ENCODE measurements around the gene TEX13D. TPM values are rescaled to one million over a fixed set of nuclear protein-coding genes. Genes with fewer than 3 reads are reported as not detected.
"Not testable (repeated sequence)": the region's sequence is repeated elsewhere in the genome, so short reads cannot be mapped to it uniquely, and the experiment has no call there.

Gene TEX13D
- total and polyA plus RNA-seq, 2 experiments from 2014 or later, result not detected

- Histone ChIP-seq H3K4me3 (no peak overlapping the region), H3K9me2 (ENCODE audit: insufficient read depth) (no peaks in the 10 kb centered on the region), H3K27me3 (ENCODE audit: insufficient read depth) (no peaks in the 10 kb centered on the region), H3K27ac (ENCODE audit: low read depth) (no peak overlapping the region), H3K79me2 (replicated peaks; ENCODE audit: insufficient read depth) (no peaks in the 10 kb centered on the region), H3K36me3 (ENCODE audit: insufficient read depth) (no peaks in the 10 kb centered on the region), H4K20me1 (replicated peaks; ENCODE audit: insufficient read depth) (no peaks in the 10 kb centered on the region), H3K4me2 (no peak overlapping the region), H3K4me1 (ENCODE audit: insufficient read depth) (no peaks in the 10 kb centered on the region), H2AFZ (no peak overlapping the region), H3F3A (replicated peaks; ENCODE audit: low read depth) (no peaks in the 10 kb centered on the region)
- H3K4me1 Mint-ChIP-seq, result no peaks in the 10 kb centered on the region
- H3K4me3 Mint-ChIP-seq, result no peak overlapping the region
- TF ChIP-seq EZH2 (IDR thresholded peaks at IDR 0.05; ENCODE audit: low read depth, unreplicated experiment), result no peak
- no peak for TF ChIP-seq ZNF462 (CRISPR knock-in tag; IDR thresholded peaks at IDR 0.05)
- DNase-seq (ENCODE audit: low spot score), result no peak
- H3K27ac Mint-ChIP-seq, result no peak overlapping the region
- ATAC-seq, result no peak
- no peaks in the 10 kb centered on the region for H3K36me3 Mint-ChIP-seq (ENCODE audit: low read depth)
- no peaks in the 10 kb centered on the region for H3K27me3 Mint-ChIP-seq (ENCODE audit: insufficient read depth, low read depth, poor library complexity)
- H3K9me3 Mint-ChIP-seq, result no peaks in the 10 kb centered on the region
These were observed 1.4 kb downstream of the TEX13D start for GRCh38 chrX:124333862-124334261.

GRCh38 chrX:124334555-124334954, 2.1 kb downstream of the TEX13D start:
- not testable (repeated sequence) for H3K36me3 Mint-ChIP-seq (ENCODE audit: low read depth); H3K27ac Mint-ChIP-seq; H3K79me2 ChIP-seq (replicated peaks; ENCODE audit: insufficient read depth)

More at GRCh38 chrX:124334555-124334954, 2.1 kb downstream of the TEX13D start:
- H2AFZ ChIP-seq; H3K4me2 ChIP-seq; H3K27ac ChIP-seq (ENCODE audit: low read depth); H3K4me3 ChIP-seq; H4K20me1 ChIP-seq (replicated peaks; ENCODE audit: insufficient read depth); H3F3A ChIP-seq (replicated peaks; ENCODE audit: low read depth); H3K27me3 ChIP-seq (ENCODE audit: insufficient read depth); H3K4me1 Mint-ChIP-seq; H3K36me3 ChIP-seq (ENCODE audit: insufficient read depth); H3K9me2 ChIP-seq (ENCODE audit: insufficient read depth); H3K4me3 Mint-ChIP-seq; ATAC-seq; H3K4me1 ChIP-seq (ENCODE audit: insufficient read depth); DNase-seq (ENCODE audit: low spot score); H3K27me3 Mint-ChIP-seq (ENCODE audit: insufficient read depth, low read depth, poor library complexity); H3K9me3 Mint-ChIP-seq: not testable (repeated sequence)
